ENCODE measurements around the gene PDIK1L.
A peak's percentile ranks its signal among the peaks of the same experiment; 100 is the strongest.

PDIK1L gene

DNA sequence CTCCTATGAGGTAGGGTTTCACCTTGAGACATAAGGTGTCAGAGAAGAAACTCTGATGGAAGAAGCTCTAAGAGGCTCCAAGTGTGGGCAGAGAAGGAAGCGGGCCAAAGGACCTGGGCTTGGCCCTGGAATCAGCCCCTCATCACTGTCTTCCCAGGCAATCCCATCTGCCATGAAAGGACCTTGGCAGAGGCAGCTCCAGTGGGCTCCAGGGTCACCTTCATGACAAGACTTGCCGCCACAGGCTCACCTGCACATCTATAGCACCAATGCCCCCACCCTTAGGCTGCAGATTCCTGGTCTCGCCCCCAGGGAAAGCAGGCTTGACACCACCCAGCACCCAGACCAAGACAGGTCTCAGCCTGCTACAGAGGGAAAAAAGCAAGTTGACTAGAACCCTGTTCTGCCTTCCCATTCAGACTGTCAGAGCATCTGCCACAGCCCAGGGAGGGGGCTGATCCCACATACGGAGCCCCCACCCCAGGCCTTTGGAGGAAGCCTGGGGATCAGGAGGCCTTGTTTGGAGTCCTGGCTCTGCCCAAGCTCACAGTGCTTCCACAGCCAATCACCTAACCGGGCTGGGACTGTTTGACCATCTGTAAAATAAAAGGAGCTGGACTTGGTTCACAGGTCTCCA lies 46.8 kb downstream of the PDIK1L start:
- DNase-seq, result no peak

DNA sequence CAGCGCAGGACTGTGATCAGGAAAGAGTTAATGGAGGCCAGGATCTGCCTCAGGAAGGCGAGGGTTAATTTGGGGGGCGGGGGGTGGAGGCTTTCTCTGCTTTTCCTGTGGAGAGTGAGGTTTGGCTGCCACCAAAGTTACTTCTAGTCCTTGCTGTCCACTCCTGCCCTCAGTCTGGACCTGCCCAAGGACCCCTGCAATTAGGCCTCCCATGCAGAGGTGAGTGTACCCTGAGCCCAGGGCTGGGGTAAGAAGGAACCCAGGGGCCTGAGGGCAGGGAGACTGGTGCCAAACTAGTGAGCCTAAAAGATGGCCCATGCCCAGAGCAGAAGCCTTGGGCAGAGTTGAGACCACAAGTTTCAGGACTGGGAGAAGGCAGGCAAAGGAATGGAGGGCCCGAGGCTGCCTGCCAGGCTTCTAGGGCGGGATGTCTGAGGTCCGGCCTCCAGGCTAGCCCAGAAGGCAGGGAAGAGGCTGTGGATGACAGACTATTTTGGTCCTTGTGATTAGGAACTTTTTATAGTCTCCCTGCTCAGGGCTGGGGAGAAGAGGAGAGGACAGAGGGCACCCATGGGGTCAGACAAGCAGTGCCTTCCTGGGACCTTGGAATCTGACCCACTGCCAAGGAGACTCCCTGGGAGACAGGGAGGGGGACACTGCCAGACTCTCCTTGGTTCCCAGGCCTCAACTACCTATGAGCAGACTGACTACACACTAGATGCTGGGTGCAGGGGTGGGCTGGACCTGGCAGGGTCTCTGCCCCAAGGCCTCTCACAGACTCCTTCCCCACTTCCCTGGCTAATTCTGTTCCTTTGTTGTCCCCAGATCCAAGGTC lies 47.5 kb downstream of the PDIK1L start, which contains the start of gene FAM110D:
Gene FAM110D, plus strand, starts transcription at position 172 of the 835 bp plus-strand sequence. CDS start 2,213 bp downstream, outside the sequence.
- DNase-seq, result no peak

DNA sequence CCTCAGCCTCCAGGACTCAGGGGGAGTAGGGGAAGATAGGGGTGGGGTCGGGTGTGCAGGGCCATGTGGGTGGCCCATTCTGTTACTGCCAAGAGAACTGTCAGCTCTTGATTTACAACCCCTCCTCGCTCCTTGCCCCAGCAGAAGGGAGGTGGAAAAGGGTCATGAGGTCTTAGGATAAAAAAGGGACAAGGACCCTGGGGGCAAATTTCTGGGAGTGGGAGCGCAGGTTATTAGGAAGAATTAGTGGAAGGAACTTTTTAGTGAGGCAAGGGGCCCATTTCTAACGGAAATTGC lies 48.1 kb downstream of the PDIK1L start:
- DNase-seq, result no peak

DNA sequence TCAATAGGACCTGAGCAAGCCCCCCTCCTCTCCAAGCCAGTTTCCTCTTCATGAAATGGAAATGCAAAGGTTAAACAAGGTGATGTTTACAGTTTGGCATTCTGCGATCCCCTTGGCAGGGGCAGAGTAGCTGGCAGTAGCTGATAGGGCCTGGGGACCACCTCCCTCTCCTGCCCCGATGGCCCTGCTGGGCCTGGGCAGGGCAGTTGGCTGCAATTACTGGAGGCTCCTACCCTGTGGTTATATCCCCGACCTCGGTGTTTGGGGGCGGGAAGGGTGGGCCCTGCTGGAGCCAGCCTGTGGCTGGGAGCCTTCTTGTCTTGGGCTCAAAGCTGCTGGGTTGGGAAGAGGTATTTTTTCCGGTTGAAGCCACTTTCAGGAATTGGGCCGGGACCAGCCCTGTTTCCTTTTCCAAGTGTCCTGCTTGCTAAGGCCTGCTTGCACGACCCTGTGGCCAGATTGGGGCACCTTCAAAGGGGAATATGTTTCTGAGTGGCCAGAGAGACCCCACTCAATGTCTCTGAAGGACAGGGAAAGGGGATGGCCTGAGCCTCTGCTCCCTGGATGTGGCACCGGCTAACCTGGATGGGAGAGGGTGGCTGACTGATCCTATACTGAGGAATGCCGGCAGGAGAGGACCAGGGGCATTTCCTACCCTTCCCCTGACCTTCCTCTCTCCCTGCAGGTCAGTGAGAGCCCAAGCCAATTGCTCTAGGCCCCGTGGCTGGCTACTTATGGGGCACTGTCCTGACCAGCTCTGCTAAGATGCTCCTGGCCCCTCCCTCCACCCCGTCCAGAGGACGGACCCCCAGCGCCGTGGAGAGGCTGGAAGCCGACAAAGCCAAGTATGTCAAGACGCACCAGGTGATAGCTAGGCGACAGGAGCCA lies 49.1 kb downstream of the PDIK1L start:
- no peak for DNase-seq

DNA sequence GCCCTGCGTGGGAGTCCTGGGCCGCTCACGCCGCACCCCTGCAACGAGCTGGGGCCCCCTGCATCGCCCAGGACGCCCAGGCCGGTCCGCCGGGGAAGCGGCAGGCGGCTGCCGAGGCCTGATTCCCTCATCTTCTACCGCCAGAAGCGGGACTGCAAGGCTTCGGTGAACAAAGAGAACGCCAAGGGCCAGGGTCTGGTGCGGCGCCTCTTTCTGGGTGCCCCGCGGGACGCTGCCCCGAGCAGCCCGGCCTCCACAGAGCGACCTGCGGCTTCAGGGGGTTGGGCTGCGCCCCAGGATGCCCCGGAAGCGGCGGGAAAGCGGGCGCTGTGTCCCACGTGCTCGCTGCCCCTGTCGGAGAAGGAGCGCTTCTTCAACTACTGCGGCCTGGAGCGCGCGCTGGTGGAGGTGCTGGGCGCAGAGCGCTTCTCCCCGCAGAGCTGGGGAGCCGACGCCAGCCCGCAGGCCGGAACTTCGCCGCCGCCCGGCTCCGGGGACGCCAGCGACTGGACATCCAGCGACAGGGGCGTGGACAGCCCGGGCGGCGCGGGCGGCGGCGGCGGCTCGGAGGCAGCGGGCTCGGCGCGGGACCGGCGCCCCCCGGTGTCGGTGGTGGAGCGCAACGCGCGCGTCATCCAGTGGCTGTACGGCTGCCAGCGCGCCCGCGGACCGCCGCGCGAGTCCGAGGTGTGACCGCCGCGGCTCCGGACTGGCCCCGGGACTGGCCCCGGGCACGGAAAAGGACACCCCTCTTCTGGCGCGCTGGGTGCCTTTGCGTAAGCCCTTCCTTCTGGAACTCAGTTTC lies 50.0 kb downstream of the PDIK1L start:
- DNase-seq, result no peak

DNA sequence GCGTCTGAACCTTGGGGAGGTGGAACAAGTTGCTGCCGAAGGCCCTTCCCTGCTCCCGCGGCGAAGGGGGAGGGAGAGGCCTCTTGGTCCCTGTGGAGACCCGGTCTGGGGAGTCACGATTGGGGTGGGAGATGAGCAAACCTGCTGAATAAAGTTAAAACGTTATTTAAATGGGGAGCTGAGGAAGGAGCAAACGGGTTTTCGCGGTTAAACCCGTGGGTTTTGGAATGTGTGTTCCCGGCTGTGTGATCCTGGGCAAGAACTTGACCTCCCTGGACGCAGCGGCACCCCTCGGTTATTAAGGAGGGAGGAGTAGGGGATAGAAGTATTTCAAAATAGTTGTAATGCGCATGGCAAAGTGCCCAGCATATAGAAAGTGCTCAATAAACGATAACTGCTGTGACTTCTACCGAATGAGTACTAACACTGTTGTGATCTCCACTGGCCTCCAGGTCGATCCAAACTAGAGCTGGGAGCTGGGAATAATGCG lies 50.6 kb downstream of the PDIK1L start:
- no peak for DNase-seq

DNA sequence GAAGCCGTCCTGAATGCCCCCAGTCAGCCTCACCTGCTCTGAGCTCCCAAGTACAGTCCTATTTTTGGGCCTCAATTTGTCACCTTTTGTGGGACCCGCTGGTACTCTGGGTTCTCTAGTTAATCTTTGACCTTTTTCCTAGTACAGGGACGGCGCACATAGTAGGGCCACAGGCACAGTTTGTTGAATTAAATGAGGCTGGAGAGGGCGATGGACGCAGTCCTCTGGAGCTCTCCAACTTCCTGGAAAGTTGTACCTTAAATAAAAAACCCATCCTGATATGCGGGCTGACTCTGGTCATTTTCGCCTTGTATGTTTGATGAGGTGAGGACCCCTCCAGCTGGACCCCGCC lies 52.0 kb downstream of the PDIK1L start:
- no peak for DNase-seq

DNA sequence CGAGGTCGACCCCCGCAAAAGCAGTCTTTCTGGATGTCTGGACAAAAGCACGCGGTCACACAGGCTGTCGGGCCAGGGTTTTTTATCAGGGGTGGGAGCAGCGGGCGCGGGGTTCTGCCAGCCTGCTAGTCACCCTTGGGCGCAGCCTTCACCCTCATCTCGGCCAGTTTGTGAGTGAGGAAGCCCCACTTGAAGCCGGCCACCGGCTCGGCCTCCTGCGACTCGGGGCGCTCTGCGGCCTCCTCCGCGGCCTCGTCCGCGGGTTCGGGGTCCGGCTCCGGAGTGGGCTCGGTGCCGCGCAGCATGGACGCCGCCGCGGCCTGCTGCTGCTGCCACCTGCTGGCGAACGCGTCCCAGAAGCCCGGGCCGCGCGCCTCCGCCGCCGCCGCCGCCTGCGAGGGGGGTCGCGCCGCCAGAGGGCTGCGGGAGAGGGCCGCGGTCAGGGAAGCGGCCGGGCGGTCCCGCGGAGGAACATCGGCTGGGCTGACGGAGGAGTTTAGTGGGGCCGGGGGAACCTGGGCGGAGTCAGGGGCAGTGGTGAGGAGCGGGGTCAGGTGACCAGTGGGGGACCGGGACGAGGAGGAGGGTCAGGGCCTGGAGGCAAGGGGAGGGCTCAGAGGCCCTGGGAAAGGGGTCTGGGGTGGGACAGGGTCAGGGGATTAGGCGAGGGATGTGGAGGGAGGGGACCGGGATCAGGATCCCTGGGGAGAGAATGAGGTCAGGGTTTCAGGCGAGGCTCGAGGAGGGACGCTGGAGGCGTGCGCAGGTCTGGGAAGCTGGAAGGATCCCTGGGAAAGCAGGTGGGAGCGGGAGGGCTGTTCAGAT lies 52.6 kb downstream of the PDIK1L start:
- DNase-seq, result no peak

DNA sequence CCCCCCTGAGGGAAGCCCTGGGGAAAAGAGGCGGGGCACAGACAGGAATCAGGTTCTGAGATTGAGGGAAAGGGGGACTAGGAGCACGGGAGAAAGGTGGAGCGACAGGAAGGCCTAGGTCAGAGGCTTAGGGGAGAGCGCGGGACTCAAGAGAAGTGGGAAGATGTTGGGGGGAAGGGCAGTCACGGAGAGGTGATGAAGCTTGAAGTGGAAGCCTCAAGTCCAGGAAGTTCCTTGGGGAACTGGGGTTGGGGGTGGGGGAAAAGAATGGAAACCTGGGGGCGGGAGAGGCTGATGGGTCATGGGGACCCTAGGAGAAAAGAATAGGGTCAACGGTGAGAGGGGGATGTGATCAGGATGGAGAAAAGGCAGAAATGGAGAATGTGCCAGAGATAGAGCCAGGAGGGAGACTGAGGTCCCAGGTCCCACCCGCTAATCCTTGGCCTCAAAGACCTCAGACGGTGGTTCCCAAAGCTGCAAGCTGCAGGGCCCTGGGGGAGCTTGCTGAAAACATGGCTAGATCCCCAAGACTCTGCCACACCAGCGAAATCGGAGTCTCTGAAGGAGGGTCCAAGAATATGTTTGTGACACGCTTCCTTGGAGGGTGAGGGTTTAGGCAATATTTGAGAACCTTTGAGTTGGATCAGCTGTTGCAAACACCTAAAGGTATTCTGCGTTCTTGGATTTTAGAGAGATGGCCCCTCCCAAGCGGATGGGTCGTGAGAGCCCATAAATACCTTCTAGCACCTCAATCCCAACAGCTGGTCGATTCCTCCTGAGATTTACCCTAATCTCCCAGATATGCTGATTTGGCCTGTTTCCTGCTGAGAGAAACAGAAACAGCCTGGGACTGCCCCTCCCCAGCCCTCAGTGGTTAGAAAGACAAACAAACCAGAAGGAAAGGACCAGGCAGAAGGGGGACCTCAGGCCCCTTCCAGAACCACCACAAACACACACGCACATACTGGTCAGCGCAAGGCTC lies 53.5 kb downstream of the PDIK1L start:
- no peak for DNase-seq

DNA sequence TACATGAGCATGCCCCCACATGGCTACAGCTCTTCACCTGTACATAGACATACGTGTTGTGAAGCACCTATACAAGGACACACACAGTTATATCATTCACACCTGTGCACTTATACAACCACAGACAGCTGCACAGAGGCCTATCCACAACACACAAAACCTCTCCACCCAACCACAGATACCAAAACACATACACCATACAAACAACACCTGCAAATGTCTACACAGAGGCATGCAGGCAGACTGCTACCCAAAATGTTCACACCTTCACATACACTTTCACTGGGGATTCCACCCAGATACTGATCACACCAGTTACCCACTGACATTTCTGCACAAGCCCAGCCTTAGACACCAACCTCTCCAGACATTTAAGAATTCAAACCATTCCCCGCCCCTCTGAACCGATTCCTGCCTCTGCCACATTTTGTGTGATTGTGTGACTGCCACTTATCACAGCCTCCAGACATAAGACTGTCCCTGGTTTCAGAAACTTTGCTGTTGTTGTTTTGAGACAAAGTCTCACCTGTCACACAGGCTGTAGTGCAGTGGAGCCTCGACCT lies 55.2 kb downstream of the PDIK1L start:
- DNase-seq, result no peak

DNA sequence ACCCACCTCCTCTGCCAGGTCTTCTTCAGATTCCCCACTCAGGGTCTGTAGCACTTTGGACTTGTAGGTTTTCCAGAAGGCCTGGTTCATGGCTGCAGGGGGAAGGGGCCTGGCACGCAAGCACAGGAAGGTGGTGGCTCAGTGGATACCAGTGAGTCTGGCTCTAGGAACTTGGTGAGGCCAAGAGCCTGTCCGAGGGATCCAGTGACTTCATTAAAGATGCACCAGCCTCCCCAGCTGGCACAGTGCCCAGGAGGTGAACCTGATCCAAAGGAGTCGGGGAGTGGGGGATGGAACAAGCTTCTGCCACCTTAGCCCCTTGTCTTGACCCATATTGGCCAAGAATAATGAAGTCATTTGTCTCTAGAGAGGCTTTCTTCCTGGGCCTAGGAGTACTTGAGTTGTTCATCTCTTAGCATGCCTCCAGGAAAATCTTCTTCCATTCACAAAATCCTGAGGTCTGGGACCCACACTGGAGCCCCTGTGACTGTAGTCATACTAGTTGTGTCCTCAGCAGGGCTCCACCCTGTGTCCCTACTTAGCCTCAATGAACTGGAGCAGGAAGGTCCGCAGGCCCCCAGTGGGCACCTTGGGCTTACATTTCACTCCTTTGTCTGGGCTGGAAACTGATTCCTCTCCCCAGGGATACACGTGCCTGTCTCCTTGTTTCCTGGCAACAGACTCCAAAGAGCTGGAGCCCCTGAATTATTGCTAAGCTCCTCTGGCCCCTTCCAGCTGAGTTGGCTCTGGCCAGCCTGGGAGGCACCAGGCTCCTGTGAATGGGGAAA lies 57.0 kb downstream of the PDIK1L start, which contains the start of gene C1orf232:
Gene C1orf232, minus strand, starts transcription at position 554 of the 788 bp plus-strand sequence. Its CDS starts 464 bp downstream, at position 90.
- DNase-seq, result peak; percentile 36

DNA sequence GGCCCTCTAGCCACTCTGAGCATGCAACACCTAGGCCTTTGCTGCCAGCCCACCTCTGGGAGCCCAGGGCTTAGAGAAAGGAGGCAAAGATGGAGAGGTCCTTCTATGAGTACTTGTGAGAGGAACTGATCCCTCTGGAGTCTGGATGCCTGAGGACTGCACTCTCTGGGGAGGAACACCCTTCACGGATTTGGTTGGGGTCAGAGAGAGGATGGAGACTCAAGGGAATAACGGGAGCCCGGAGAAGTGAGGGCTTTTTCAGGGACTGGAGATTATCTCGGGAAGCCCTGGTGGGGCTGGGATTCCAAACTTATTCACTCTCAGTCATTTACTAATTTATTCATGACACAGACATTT lies 57.6 kb downstream of the PDIK1L start:
- DNase-seq, result no peak

DNA sequence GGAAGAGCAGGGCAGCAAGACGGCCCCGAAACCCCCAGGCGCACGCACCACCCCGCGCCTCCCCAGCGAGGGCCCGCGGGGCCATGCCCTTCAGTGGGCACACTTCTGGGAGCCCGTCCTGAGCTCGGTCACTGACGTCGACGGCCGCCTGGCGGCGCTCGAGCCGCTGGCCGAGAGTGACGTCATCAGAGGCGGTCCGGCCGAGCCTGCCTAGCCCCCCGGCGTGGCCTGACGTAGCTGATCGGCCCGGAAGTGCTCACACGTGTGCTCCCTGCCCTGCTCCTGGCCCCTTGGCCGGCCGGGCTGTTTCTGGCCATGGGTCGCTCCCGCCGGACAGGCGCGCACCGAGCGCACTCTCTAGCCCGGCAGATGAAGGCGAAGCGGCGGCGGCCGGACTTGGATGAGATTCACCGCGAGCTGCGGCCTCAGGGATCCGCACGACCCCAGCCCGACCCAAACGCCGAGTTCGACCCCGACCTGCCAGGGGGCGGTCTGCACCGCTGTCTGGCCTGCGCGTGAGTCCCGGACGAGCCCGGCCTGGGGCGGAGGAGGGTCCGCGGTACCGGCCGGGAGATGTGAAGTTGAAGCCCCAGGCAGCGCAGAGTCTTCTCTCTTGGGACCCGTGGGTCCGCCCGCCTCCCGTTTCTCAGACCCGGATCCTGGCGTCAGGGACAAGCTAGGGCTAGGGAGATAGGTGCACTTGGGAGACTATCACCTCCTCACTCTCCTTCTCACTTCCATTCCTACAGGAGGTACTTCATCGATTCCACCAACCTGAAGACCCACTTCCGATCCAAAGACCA lies 58.2 kb downstream of the PDIK1L start, which contains the start of gene ZNF593:
Gene ZNF593, plus strand, starts transcription at position 240 of the 803 bp plus-strand sequence. Its CDS starts 76 bp downstream, at position 316.
- peak; percentile 39 for DNase-seq

DNA sequence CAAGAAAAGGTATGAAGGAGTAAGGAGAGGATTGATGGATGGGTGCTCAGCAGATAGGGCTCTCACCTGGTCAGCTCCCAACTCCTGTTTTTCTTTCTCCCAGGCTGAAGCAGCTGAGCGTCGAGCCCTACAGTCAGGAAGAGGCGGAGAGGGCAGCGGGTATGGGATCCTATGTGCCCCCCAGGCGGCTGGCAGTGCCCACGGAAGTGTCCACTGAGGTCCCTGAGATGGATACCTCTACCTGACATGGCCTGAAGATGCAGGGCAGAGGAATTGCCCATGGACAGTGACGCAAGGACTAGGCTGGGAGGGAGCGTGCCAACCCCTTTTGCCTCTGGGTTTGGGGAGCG lies 58.8 kb downstream of the PDIK1L start:
- no peak for DNase-seq

DNA sequence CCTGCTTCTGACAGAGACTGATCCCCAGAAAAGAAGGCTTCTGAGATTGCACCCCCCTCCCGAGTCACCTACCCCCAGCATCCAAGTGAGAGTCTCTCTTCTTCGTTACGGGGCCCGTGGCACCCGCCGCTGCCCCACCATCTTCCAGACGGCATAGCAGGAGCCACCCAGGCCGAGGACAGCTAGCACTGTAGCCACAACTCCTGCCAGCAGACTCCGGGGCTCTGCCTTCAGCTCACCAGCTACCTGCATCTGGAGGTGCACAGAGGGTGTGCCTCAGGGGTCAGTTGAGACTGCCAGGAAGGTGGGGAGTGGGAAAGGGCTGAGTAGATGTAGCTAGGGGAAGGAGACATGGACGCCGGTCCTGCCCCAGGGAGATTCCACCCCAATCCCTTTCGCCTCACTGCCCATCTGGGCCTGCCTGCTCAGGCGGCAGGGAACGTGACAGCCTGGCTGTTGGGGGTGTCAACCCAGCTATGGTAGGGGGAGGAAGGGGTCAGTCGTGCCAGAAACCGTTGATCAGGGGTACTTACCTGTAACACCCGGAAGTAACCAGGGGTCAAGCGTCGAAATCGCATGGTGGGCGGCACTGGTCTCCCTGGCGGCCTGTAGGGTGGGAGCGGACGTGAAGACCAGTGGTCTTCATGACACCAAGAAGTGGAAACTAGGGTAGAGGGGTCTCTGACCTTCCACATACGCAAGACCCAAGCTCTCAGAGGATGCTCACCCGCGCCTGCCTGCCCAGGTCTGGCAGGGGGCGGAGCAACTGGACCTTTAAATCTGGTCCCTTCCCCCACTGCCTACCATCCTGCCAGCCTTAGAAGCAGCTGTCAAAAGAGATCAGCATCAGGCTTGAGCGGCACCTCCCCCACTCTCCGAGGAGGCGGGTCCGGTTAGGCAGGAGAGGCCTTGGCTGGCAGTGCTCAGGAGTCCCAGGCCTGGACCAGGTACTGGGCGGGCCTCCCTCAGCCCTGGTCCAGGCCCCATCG lies 59.8 kb downstream of the PDIK1L start, which contains the start of gene ZNF593OS:
Gene ZNF593OS, minus strand, starts transcription at position 749 of the 989 bp plus-strand sequence. Its CDS starts 171 bp downstream, at position 578.
- DNase-seq, result no peak
